IPS-18a (cell line): ENCODE measurements around the gene SPATA16.
"Not testable (repeated sequence)": the region's sequence is repeated elsewhere in the genome, so short reads cannot be mapped to it uniquely, and the experiment has no call there.

Source experiments
- H3K27ac ChIP-seq: one replicate; pipeline ENCODE4 v1.5.1; 2013; ENCODE audit warnings: low read length
- H3K27me3 ChIP-seq: one replicate; pipeline ENCODE4 v1.6.1; 2013; ENCODE audit warnings: mild to moderate bottlenecking, low read length; ENCODE audit not compliant: control insufficient read depth, insufficient read depth
- H3K36me3 ChIP-seq: one replicate; pipeline ENCODE4 v1.6.1; 2013; ENCODE audit warnings: low read depth, low read length; ENCODE audit not compliant: control insufficient read depth
- H3K4me1 ChIP-seq: one replicate; pipeline ENCODE4 v1.6.1; 2013; ENCODE audit warnings: low read depth, low read length; ENCODE audit not compliant: control insufficient read depth
- H3K4me3 ChIP-seq: one replicate; pipeline ENCODE4 v1.5.1; 2013; ENCODE audit warnings: low read length
- H3K9ac ChIP-seq: one replicate; pipeline ENCODE4 v1.6.1; 2013; ENCODE audit warnings: mild to moderate bottlenecking, low read length, moderate library complexity
- H3K9me3 ChIP-seq: one replicate; pipeline ENCODE4 v1.6.1; 2013; ENCODE audit warnings: low read depth, low read length; ENCODE audit not compliant: control insufficient read depth

The SPATA16 gene

DNA sequence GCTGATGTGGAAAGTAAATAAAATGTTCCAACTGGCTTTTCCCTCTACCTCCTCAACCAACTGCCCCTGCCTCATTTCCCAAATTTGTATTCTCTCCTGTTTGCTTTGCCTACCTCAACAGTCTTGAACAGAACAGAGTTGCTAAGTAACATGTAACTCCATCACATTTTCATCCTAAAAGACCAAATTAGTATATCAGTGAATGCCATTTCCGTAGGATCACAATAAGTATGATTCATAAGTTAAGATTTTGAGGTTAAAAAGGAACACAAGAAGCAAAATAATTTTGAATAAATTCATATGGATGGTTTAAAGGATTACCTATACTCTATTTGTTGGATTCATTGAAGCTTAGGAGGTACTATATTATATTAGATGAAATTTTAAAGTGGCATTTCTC, 235.6 kb downstream of the SPATA16 start:
- no peak overlapping the region for H3K27ac ChIP-seq
- no peaks in the 10 kb centered on the region for H3K9me3 ChIP-seq
- H3K4me3 ChIP-seq: no peak overlapping the region
- no peak overlapping the region for H3K9ac ChIP-seq
- H3K4me1 ChIP-seq: peaks cover 10% of the 10 kb centered on the region
- no peaks in the 10 kb centered on the region for H3K27me3 ChIP-seq
- H3K36me3 ChIP-seq: no peaks in the 10 kb centered on the region

DNA sequence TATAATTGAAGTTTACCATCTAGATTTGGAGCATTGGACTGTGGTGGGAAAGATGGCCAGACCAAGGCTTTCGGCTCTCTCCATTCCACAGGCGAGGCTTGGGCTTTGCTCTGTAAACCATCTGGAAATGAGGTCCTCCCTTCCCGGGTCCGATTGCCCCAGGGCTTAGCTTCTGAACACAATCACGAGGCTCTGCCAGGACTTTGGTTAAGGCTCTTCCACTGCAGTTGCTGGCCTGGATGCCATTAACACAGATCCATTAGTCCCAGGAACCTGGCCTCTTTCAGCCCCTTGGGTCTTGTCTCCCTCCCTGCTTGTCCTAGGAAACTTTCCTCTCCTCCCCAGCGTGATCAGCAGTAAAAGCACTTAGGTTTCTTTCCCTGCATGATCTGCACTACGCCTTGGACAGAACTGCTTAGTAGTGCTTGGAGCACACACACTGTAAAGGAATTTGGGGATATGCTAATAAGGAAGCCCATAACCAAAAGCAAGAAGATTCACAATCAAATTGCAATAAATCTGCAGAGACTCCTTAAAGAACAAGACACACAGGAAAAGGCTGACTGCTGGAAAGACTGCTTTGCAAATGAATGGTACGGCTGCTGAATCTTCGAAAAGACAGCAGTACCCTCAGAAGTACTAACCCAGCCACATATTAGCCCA, 236.2 kb downstream of the SPATA16 start:
- H3K36me3 ChIP-seq: no peaks in the 10 kb centered on the region
- H3K9ac ChIP-seq: no peak overlapping the region
- peaks cover 10% of the 10 kb centered on the region for H3K4me1 ChIP-seq
- H3K27me3 ChIP-seq: no peaks in the 10 kb centered on the region
- H3K9me3 ChIP-seq: no peaks in the 10 kb centered on the region
- H3K4me3 ChIP-seq: no peak overlapping the region
- no peak overlapping the region for H3K27ac ChIP-seq

DNA sequence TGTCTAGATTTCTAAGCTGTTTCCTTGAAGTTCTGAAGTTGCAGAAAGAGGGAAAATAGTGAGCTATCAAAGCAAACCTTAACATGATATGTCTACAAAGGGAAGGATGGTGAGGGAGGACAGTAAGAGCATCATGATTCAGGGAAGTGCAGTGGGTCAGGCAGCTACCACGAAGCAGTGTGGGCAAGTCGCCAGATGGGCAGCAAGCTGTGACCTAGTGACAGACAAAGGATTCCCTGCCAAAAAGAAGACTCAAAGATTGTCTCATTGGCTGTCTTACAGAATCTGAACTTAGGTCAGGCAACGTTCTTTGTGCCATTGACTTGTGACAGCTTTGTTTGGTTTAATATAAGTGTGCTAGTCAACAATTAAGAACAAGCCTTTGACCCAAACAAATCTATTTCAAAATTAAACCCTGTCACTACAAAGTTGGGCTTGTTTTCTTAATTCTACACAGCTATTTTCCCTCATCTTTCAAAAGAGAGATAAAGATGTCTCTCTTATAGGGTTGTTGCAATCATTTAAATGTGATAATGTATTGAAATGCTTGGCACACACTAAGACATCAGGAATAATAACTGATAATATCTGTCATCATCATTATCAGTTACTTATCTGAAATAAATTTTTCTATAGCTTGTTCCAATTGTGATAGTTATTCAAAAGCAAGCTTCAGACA, 237.3 kb downstream of the SPATA16 start:
- no peaks in the 10 kb centered on the region for H3K27me3 ChIP-seq
- H3K27ac ChIP-seq: no peak overlapping the region
- H3K9me3 ChIP-seq: no peaks in the 10 kb centered on the region
- H3K4me3 ChIP-seq: no peak overlapping the region
- no peak overlapping the region for H3K9ac ChIP-seq
- no peaks in the 10 kb centered on the region for H3K36me3 ChIP-seq
- H3K4me1 ChIP-seq: peaks cover 10% of the 10 kb centered on the region

DNA sequence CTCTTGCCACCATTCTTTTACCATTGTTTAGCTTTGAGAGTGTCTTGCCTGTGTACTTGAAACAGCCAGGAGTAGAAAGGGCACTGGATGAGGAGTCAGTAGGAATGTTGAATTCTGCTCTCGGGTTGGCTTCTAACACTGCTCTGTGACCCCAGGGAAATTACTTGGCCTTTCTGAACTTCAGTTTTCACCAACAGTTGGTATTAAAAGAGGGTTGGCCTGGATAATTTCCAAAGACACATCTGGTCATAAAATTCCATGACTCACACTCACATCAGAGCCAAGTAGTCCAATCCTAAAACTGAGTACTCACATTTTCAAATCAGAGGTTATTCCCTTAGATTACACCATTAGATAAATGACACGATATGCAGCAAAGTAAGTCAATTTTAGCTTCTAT, 248.9 kb downstream of the SPATA16 start:
- H3K27ac ChIP-seq: no peak overlapping the region
- H3K4me3 ChIP-seq: no peak overlapping the region
- no peaks in the 10 kb centered on the region for H3K27me3 ChIP-seq
- no peaks in the 10 kb centered on the region for H3K4me1 ChIP-seq
- H3K9me3 ChIP-seq: no peaks in the 10 kb centered on the region
- no peak overlapping the region for H3K9ac ChIP-seq
- H3K36me3 ChIP-seq: no peaks in the 10 kb centered on the region

DNA sequence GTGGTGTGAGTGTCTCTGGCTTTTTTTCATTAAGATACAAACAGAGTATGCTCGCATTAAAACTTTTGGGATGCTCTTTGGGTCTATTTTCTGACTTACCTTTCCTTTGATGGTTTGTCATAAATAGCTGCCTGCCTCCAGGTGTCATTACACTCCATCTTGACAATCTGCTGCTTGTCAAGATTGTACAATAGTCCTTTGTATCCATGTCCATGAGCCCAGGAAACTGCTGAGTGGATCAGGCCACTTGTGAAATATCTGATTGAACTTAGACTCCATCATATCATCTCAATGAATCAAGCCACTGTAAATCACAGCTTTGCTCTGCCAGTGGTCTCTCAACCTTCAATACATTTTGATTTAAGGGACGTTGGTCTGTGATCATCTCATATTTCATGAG, 255.3 kb downstream of the SPATA16 start:
- H3K4me1 ChIP-seq: no peaks in the 10 kb centered on the region
- H3K4me3 ChIP-seq: no peak overlapping the region
- no peaks in the 10 kb centered on the region for H3K36me3 ChIP-seq
- no peaks in the 10 kb centered on the region for H3K27me3 ChIP-seq
- no peak overlapping the region for H3K9ac ChIP-seq
- H3K9me3 ChIP-seq: no peaks in the 10 kb centered on the region
- H3K27ac ChIP-seq: no peak overlapping the region

DNA sequence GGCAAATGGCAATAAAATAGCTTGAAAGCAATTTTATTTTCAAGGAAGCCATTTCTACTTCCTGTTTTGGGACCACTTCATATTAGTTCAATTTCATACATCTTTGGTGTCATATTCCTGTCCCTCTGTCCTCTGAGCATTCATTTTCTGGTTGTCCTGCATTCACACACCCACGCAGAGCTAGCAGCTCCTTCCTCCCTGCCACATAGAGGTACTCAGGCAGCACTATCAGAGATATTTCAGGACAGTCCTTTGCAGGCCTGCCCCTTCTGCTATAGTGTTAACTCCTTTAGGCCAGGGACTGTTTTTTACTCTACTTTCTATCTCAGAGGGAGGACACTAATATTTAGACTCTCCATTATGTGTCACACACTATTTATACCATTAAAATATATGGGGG, 258.5 kb downstream of the SPATA16 start:
- H3K27me3 ChIP-seq: no peaks in the 10 kb centered on the region
- no peaks in the 10 kb centered on the region for H3K9me3 ChIP-seq
- H3K4me1 ChIP-seq: no peaks in the 10 kb centered on the region
- no peak overlapping the region for H3K9ac ChIP-seq
- no peak overlapping the region for H3K27ac ChIP-seq
- H3K4me3 ChIP-seq: no peak overlapping the region
- H3K36me3 ChIP-seq: no peaks in the 10 kb centered on the region

DNA sequence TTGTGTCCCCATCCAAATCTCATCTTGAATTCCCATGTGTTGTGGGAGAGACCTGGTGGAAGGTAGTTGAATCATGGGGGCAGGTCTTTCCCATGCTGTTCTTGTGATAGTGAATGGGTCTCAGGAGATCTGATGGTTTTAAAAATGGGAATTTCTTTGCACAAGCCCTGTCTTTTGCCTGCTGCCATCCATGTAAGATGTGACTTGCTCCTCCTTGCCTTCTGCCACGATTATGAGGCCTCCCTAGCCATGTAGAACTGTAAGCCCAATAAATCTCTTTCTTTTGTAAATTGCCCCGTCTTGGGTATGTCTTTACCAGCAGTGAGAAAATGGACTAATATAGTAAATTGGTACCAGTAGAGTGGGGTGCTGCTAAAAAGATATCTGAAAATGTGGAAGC, 261.7 kb downstream of the SPATA16 start:
- H3K4me3 ChIP-seq, H3K27ac ChIP-seq, H3K9me3 ChIP-seq, H3K36me3 ChIP-seq, H3K9ac ChIP-seq, H3K27me3 ChIP-seq: not testable (repeated sequence)
- H3K4me1 ChIP-seq: peaks cover 29% of the 10 kb centered on the region

DNA sequence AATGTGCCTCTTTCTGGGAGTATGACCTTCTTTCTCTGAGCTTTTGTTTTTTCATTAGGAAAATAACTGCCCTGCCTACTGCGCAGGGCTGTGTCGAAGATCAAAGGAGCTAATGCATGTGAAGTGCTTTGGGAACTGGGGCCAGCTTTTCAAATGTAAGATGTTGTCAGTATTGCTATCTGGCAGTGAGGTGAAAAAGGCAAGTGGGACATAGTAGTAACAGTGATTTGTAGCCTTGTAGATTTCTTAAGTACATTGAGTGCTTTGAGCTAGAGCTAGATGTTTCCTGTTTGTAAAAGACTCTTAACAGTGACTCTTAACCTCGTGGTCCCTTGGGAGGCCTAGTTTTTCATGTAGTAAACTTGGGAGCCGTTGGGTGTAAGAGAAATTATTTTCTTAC, 264.0 kb downstream of the SPATA16 start:
- Histone ChIP-seq H3K27ac (peak overlapping the region; percentile 30), H3K9me3 (no peaks in the 10 kb centered on the region), H3K27me3 (no peaks in the 10 kb centered on the region), H3K9ac (no peak overlapping the region), H3K36me3 (no peaks in the 10 kb centered on the region), H3K4me1 (peaks cover 29% of the 10 kb centered on the region), H3K4me3 (no peak overlapping the region)

DNA sequence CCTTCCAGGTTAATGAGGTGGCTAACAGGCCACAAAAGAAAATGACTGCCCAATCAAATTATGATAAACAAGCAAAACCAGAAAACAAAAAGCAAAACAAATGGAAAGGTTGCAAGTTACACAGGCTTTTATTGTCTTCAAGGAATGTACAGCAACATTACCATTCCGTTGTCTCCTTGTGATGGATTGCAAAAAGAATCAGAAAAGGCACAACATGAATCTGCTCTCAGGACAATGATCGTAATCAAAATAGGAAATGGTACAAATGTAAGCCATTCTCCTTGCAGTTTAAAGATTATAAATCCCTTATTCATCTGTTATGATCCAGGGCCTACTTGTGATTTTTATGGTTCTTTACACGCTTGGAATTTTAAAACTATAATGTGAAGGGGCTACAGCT, 264.7 kb downstream of the SPATA16 start:
- Histone ChIP-seq H3K9ac (no peak overlapping the region), H3K27me3 (no peaks in the 10 kb centered on the region), H3K36me3 (no peaks in the 10 kb centered on the region), H3K27ac (no peak overlapping the region), H3K4me3 (no peak overlapping the region), H3K9me3 (no peaks in the 10 kb centered on the region), H3K4me1 (peaks cover 29% of the 10 kb centered on the region)

DNA sequence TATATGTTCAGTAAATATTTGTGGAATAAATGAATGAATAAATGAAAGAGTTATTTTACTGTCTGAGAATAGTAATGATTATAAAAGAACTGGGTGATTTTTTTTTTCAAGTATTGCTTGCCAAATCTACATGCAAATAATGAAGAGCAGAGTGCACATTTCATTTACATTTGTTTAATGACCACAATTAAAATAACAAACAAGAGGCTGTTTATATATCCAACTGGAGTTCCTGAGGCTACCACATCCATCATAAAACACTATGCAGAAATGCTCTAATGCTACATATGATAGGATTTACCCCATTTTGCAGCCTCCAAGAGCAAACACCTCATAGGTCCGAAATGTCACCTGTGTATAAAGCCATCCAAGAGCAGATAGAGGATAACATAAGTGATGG, 266.0 kb downstream of the SPATA16 start:
- Histone ChIP-seq H3K27ac (no peak overlapping the region), H3K9ac (no peak overlapping the region), H3K4me3 (no peak overlapping the region), H3K9me3 (no peaks in the 10 kb centered on the region), H3K4me1 (peaks cover 29% of the 10 kb centered on the region), H3K36me3 (no peaks in the 10 kb centered on the region), H3K27me3 (no peaks in the 10 kb centered on the region)

DNA sequence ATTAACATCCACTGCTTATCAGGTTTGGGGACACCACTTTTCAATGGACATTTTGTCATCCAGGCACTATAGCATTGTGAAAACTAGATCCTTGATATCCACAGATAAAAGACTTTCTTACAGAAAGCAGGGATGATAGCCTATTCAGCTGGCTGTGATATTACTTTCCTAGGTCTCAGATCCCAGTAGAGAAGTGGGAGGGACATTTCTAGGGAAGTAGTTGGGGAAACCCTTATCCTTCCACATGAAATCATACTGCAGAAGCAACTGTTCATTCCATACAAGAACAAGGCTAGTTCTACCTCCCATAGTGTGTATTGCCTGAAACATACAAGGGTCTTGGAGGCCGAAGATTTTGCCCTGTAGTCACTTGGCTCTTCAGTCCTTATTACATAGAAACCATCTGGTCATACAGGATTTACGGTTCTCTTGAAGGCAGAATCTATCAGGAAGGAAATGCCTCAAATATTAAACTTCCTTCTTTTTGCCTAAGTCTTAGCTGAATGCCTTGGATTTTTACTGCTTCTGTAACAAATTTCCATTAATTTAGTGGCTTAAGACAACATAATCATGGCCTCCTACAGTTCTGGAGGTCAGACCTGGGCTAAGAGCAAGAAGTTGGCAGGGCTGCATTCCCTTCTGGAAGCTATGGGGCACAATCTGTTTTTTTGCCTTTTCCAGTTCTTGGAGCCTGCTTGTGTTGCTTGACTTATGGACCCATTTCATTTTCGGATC, 271.1 kb downstream of the SPATA16 start:
- H3K9ac ChIP-seq: no peak overlapping the region
- H3K4me3 ChIP-seq: no peak overlapping the region
- H3K4me1 ChIP-seq: peaks cover 6% of the 10 kb centered on the region
- H3K27me3 ChIP-seq: no peaks in the 10 kb centered on the region
- no peaks in the 10 kb centered on the region for H3K36me3 ChIP-seq
- no peak overlapping the region for H3K27ac ChIP-seq
- no peaks in the 10 kb centered on the region for H3K9me3 ChIP-seq

DNA sequence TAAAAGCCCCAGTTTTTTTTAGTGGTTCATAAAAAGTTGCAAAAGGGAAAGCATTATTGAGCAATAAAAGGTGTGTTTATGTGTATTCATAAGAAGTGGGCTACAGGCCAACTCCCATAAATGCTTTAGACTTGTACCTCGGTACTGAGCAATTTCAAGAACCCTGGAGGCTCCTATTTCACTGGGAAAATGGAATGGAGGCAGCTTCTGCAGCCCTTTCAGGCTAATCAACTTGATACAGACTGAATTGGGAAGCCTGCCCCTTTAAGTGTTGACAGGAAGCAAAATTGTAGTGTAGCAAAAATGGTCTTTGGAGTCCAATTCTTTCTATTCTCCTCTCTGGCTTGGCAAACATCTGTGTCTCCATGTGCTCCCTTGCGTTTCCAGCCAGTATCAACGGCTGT, 271.7 kb downstream of the SPATA16 start:
- H3K36me3 ChIP-seq: no peaks in the 10 kb centered on the region
- H3K4me3 ChIP-seq: no peak overlapping the region
- H3K27ac ChIP-seq: no peak overlapping the region
- H3K9me3 ChIP-seq: no peaks in the 10 kb centered on the region
- no peaks in the 10 kb centered on the region for H3K27me3 ChIP-seq
- no peaks in the 10 kb centered on the region for H3K4me1 ChIP-seq
- no peak overlapping the region for H3K9ac ChIP-seq
